NCI-H524 (cell line): ENCODE data around the gene CHTOP.
"Not testable (repeated sequence)": the region's sequence is repeated elsewhere in the genome, so short reads cannot be mapped to it uniquely, and the experiment has no call there.

Source experiments
- DNase-seq, 2 experiments: peaks; one replicate each; lab custom pipeline; 2025; lab: John Stamatoyannopoulos, UW

The CHTOP gene

GRCh38 chr1:153631047-153632022 lies 2.5 kb upstream of the CHTOP start:
- peak; percentile 60 to 85 for DNase-seq

DNA sequence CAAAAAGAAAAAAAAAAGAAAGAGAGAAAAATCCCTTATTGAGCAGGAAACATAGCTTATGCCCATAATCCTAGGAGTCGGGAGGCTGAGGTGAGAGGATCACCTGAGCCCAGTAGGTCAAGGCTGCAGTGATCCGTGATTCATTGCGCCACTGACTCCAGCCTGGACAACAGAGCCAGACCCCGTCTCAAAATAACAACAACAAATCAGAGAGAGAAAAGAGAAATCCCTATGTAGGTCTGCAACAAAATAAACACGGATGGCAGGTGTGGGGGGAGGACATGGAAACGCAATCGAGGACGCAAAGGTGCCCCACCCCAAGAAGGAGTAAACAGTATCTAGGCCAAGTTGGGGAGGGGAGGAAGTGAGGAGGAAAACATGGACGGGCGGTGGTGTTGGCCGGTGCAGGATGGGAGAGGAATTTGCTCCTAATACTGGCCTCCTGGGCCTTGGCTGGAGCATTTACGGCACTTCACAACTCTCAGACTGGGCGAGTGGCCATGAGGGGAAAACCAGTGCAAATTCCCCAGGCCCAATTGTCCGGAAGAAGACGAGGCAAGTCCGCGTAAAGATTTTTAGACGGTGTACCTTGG lies 609 bp upstream of the CHTOP start:
- no peak for DNase-seq

GRCh38 chr1:153635872-153636271 lies 2.0 kb downstream of the CHTOP start:
- no peak for DNase-seq

DNA sequence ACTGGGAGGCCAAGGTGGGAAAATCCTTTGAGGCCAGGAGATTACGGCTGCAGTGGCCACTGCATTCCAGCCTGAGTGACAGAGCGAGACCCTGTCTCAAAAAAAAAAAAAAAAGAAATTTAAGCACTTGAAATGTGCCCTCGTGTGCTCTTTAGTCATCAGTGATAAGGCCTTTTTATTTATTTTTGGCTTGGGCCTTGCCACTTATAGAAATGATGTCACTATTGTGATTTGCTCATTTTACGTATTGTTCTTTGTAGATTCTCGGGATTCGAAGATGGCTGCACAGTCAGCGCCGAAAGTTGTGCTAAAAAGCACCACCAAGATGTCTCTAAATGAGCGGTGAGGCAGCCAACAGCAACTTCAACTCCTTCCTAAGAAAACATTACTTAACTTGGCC lies 2.4 kb downstream of the CHTOP start:
- DNase-seq: no peak

- DNase-seq: peak; percentile 5 to 17
Observed at GRCh38 chr1:153638261-153638660, 4.4 kb downstream of the CHTOP start.

GRCh38 chr1:153639280-153639679 lies 5.4 kb downstream of the CHTOP start:
- no peak for DNase-seq

DNA sequence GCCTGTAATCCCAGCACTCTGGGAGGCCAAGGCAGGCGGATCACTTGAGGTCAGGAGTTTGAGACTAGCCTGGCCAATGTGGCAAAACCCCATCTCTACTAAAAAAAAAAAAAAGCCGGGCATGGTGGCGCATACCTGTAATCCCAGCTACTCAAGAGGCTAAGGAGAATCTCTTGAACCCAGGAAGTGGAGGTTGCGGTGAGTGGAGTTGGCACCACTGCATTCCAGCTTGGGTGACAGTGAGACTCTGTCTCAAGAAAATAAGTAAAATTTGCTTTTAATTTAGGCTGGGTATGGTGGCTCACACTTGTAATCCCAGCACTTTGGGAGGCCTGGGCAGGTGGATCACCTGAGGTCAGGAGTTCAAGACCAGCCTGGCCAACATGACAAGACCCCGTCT lies 6.3 kb downstream of the CHTOP start:
- DNase-seq: not testable (repeated sequence)

GRCh38 chr1:153640861-153641260 lies 7.0 kb downstream of the CHTOP start:
- no peak for DNase-seq

DNA sequence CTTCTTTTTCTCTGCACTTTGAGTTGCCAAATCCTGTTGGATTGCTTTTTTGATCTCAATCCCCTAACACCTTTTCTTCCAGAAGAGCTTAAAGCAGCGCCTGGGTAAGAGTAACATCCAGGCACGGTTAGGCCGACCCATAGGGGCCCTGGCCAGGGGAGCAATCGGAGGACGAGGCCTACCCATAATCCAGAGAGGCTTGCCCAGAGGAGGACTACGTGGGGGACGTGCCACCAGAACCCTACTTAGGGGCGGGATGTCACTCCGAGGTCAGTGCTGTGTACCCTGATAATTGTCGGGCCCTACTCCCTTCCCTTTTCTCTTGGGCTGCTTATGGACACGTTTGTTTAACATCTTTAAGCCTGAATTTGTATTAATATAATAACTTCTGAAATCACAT lies 8.3 kb downstream of the CHTOP start:
- no peak for DNase-seq

DNA sequence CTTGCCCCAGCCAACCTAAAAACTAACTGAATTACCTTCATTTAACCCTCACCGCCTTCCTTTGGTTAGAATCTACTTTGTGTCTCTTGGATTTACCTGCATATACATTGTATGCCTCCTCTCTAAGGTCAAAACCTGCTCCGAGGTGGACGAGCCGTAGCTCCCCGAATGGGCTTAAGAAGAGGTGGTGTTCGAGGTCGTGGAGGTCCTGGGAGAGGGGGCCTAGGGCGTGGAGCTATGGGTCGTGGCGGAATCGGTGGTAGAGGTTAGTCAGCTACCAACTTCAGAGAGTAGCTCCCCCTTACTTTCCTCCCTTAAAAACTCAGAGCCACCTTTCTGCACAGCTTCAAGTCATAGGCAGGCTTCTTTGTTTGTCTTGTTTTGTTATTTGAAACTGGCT lies 9.2 kb downstream of the CHTOP start:
- DNase-seq: no peak

- DNase-seq: no peak
Observed at GRCh38 chr1:153643816-153644215, 9.9 kb downstream of the CHTOP start.

DNA sequence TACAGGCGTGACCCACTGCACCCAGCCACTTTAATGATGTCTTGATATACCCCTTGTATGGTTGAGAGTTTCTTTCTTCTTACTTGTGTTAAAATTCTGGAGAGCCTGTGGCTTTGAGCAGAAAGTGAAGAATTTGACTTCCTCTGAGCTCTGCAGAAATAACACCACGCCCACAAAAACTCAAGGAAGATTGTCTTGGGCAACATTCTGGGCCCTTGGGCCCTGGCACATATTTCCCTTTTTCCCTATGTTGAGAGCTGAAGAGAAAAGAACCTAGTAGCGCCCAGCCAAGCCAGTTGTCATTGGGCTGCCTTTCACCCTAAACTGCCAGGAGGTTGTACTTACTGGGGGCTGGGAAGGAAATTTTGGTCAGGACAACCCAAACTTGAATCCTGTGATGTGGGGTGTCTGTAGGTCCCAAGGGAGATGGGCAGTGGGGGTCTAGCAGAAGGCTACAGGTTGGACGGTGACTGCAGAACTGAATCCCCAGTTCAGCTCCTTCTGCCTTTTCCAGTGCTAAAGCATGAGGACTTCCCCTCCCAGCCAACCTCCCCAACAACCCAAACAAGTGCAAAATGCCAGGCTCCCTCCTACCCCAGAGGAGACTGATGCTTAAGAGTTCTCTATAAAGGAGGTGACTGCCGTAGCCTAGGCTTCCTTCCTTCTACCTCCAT lies 12.9 kb downstream of the CHTOP start:
- DNase-seq: no peak

- DNase-seq: peak in 1 of 2 experiments; percentile 11
Observed at GRCh38 chr1:153647346-153647714, 13.5 kb downstream of the CHTOP start.

GRCh38 chr1:153648000-153648643 lies 14.3 kb downstream of the CHTOP start:
- DNase-seq: no peak

- DNase-seq: no peak
Observed at GRCh38 chr1:153649137-153649862, 15.4 kb downstream of the CHTOP start.

DNA sequence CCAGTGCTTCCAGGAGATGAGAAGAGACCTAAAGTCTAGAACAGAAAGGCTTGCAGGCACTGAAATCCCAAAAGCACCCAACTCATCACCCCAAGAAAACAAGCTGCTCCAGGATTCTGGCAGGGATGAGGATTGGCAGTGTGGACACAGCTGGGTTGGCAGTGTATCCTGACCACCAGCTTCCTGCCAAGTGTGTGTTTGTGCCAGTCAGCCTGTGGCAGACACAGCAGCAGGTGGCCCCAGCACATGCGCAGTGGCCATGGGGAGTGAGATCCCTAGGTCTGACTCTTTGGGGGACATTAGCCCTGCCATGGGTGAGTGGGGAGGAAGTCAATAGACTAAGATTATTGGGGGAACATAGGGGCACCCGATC lies 16.0 kb downstream of the CHTOP start:
- no peak for DNase-seq

DNA sequence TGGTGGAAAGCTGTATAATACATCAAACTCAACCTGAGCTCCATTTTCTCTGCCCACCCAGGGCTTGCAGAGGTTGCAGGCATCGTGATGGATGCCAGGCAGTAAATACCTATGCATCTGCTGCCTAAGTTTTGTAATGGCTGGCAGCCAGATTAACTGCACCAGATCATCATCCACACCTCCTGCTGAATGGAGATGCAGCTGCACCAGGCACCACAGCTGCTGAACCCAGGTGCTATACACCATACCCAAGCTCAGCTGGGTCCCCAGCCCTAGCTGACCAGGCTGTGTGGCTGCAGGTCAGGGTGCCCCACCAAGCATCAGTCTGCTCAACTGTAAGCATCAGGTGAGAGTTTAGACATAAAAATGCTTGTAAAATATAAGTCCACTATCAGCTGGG lies 17.9 kb downstream of the CHTOP start:
- no peak for DNase-seq

- no peak for DNase-seq
Observed at GRCh38 chr1:153652805-153653500, 19.1 kb downstream of the CHTOP start.

DNA sequence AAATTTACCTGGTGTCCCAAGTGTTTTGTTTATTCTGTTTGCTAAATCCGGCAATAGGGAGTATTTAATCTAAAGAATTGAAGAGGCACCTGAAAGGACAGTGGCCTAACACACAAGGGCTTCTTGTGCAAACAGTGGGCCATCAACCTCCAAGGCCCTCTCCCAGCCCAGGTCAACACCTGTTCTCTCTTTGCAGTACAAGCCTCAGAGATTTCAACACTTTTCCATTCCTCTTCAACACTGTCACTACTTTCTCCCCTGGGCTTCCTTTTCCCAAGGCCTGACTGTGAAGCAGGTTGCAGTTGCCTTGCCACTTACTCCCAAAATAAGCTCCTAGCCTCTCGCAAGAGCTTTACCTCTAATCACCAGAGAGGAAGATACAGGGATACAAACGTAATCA lies 21.5 kb downstream of the CHTOP start:
- DNase-seq: no peak

GRCh38 chr1:153658400-153659174 lies 24.7 kb downstream of the CHTOP start, which contains the start of gene SNAPIN:
SNAPIN (plus strand) TSS chr1:153658703; CDS start chr1:153658744, 41 bp downstream.
- peak; percentile 75 to 82 for DNase-seq
